ENCODE results near the gene UPF1.

Gene UPF1

DNA sequence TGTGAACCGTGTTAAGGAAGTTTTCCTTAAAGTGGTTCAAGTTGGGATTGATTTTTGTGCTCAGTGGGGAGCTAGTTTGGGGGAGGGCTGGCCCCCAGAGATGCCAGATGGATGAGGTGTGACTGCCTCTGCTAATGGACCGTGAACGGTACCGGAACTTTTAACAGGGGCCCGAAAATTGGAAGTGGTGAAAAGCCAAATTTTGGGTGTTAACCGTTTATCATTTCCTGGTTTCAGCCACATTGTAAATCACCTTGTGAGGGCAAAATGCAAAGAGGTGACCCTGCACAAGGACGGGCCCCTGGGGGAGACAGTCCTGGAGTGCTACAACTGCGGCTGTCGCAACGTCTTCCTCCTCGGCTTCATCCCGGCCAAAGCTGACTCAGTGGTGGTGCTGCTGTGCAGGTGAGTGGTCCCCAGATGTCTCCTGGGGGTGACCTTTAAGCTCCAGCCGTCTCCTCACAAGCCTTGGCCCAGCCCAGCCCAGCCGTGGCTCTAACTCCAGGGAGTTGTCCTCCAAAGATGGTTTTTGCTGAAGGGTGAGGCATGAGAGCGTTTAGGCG, 18.2 kb downstream of the UPF1 start:
- WGBS (ENCODE audit: extremely low coverage, insufficient coverage, low lambda C conversion rate): no CpG with 5 or more reads among the region's 16 CpGs
- Histone ChIP-seq H3K79me1 (ENCODE audit: low read length) (peaks cover 31% of the 10 kb centered on the region), H3K79me2 (ENCODE audit: control insufficient read depth, insufficient read depth, low read length) (peaks cover 22% of the 10 kb centered on the region), H3K23ac (ENCODE audit: low read length) (no peak overlapping the region), H3K56ac (ENCODE audit: low read length) (no peak overlapping the region), H3K36me3 (ENCODE audit: control insufficient read depth, insufficient read depth, low read length) (peaks cover 9% of the 10 kb centered on the region), H3K9ac (ENCODE audit: low read length) (peak overlapping the region; percentile 22), H3K27me3 (ENCODE audit: insufficient read depth, low read length, poor library complexity) (no peaks in the 10 kb centered on the region), H3K4me1 (ENCODE audit: control insufficient read depth, low read depth, low read length) (no peaks in the 10 kb centered on the region), H2BK5ac (ENCODE audit: low read length) (no peak overlapping the region), H3K4me3 (ENCODE audit: low read length) (no peak overlapping the region), H4K5ac (ENCODE audit: low read length) (no peak overlapping the region), H2BK120ac (ENCODE audit: low read depth, low read length) (no peak overlapping the region), H3K27ac (ENCODE audit: low read depth, low read length) (no peak overlapping the region), H4K8ac (ENCODE audit: low read depth, low read length) (no peak overlapping the region), H3K4ac (ENCODE audit: low read depth, low read length) (no peak overlapping the region), H3K18ac (ENCODE audit: low read length) (no peak overlapping the region), H3K4me2 (ENCODE audit: low read length) (no peak overlapping the region), H2AK5ac (ENCODE audit: low read length) (no peak overlapping the region), H2BK15ac (replicated peaks; ENCODE audit: low read depth) (no peak overlapping the region)
- DNase-seq: no peak

DNA sequence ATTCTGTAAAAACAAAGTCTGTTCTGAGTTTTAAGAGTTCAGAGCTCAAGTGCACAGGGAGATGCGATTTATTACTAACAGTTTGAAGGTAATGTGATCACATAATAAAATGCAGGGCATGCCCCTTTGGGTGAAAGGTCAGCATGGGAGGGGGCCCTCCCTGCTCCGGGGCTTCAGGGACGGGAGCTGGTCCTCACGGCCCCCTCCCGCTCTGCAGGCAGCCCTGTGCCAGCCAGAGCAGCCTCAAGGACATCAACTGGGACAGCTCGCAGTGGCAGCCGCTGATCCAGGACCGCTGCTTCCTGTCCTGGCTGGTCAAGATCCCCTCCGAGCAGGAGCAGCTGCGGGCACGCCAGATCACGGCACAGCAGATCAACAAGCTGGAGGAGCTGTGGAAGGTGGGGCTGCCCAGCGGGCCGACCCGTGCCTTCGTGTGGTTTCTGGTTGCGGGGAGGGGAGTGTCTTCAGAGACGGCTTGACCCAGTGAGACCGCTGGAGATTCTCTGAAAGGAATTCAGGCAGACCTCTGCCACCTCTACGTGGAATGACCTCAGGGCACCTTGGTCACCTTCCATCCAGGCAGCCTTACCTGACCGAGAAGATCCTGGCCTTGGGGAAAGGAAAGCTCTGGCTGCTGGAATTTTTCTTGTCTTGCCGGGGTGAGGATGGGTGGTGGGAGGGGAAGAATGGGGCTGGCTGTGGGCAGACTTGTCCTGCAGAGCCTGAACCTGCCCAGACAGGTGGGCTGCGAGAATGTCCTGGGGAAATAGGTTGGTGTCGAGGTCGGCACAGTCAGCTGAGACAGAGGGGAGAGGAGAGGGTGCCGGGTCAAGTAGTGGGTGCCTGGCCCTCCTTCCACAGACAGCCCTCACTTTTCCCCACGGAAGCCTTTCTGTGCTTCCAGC, 19.0 kb downstream of the UPF1 start:
- Histone ChIP-seq H4K5ac (ENCODE audit: low read length) (no peak overlapping the region), H3K79me1 (ENCODE audit: low read length) (peaks cover 26% of the 10 kb centered on the region), H3K9ac (ENCODE audit: low read length) (no peak overlapping the region), H3K56ac (ENCODE audit: low read length) (no peak overlapping the region), H3K18ac (ENCODE audit: low read length) (no peak overlapping the region), H3K23ac (ENCODE audit: low read length) (no peak overlapping the region), H3K4me3 (ENCODE audit: low read length) (no peak overlapping the region), H3K27me3 (ENCODE audit: insufficient read depth, low read length, poor library complexity) (no peaks in the 10 kb centered on the region), H2BK120ac (ENCODE audit: low read depth, low read length) (no peak overlapping the region), H3K4ac (ENCODE audit: low read depth, low read length) (no peak overlapping the region), H2BK5ac (ENCODE audit: low read length) (no peak overlapping the region), H4K8ac (ENCODE audit: low read depth, low read length) (no peak overlapping the region), H2AK5ac (ENCODE audit: low read length) (no peak overlapping the region), H3K4me2 (ENCODE audit: low read length) (no peak overlapping the region), H3K79me2 (ENCODE audit: control insufficient read depth, insufficient read depth, low read length) (peaks cover 18% of the 10 kb centered on the region), H3K36me3 (ENCODE audit: control insufficient read depth, insufficient read depth, low read length) (peaks cover 12% of the 10 kb centered on the region), H3K4me1 (ENCODE audit: control insufficient read depth, low read depth, low read length) (no peaks in the 10 kb centered on the region), H3K27ac (ENCODE audit: low read depth, low read length) (no peak overlapping the region), H2BK15ac (replicated peaks; ENCODE audit: low read depth) (no peak overlapping the region)
- no peak for DNase-seq
- WGBS (ENCODE audit: extremely low coverage, insufficient coverage, low lambda C conversion rate): no CpG with 5 or more reads among the region's 27 CpGs

DNA sequence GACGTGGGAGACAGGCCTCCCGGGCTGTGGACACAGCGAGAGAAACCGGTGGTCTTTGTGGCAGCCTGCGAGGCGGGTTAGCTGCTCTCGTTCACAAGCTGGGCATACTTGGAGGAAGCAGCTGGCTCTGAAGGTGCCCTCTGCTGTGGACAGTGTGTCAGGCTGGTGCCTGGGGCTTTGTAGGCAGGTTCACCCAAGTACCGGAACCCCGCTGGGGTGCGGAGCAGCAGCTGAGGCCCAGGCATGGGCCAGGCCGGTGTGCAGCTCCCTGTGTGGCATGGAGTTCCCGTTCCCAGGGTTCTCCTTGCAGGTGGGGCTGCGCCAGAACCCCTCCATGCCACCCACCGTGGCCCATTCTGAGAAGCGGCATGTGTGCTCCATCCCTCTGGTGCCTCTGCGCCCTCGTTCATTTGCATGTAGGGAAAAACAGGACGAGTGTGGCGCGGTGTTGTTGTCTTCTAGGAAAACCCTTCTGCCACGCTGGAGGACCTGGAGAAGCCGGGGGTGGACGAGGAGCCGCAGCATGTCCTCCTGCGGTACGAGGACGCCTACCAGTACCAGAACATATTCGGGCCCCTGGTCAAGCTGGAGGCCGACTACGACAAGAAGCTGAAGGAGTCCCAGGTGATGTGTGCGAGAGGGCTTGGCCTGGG, 20.0 kb downstream of the UPF1 start:
- Histone ChIP-seq H3K36me3 (ENCODE audit: control insufficient read depth, insufficient read depth, low read length) (peaks cover 18% of the 10 kb centered on the region), H3K23ac (ENCODE audit: low read length) (no peak overlapping the region), H3K79me1 (ENCODE audit: low read length) (peaks cover 22% of the 10 kb centered on the region), H3K4me2 (ENCODE audit: low read length) (no peak overlapping the region), H2BK5ac (ENCODE audit: low read length) (no peak overlapping the region), H3K9ac (ENCODE audit: low read length) (no peak overlapping the region), H2BK15ac (replicated peaks; ENCODE audit: low read depth) (no peak overlapping the region), H2BK120ac (ENCODE audit: low read depth, low read length) (no peak overlapping the region), H2AK5ac (ENCODE audit: low read length) (no peak overlapping the region), H4K5ac (ENCODE audit: low read length) (no peak overlapping the region), H3K4ac (ENCODE audit: low read depth, low read length) (no peak overlapping the region), H3K79me2 (ENCODE audit: control insufficient read depth, insufficient read depth, low read length) (peaks cover 15% of the 10 kb centered on the region), H3K56ac (ENCODE audit: low read length) (no peak overlapping the region), H3K4me1 (ENCODE audit: control insufficient read depth, low read depth, low read length) (no peaks in the 10 kb centered on the region), H3K4me3 (ENCODE audit: low read length) (no peak overlapping the region), H3K27ac (ENCODE audit: low read depth, low read length) (no peak overlapping the region), H3K27me3 (ENCODE audit: insufficient read depth, low read length, poor library complexity) (no peaks in the 10 kb centered on the region), H4K8ac (ENCODE audit: low read depth, low read length) (no peak overlapping the region), H3K18ac (ENCODE audit: low read length) (no peak overlapping the region)
- no CpG with 5 or more reads among the region's 31 CpGs for WGBS (ENCODE audit: extremely low coverage, insufficient coverage, low lambda C conversion rate)
- no peak for DNase-seq

DNA sequence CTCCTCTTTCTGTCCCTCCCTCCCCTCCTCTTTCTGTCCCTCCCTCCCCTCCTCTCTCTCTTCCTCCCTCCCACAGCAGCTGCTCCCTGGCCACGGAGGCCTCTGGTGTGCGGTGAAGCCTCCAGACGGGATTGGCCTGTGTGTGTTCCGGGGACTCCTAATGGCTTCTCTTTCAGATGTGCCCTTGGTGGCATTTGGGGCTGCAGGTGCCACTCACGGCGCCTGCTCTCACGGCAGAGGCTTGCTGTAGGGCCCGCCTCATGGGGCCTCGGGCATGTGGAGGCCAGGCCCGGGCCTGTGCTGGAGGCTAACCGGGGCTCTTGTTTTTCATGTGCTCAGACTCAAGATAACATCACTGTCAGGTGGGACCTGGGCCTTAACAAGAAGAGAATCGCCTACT, 20.9 kb downstream of the UPF1 start:
- DNase-seq: no peak
- Histone ChIP-seq H3K4me2 (ENCODE audit: low read length) (no peak overlapping the region), H3K36me3 (ENCODE audit: control insufficient read depth, insufficient read depth, low read length) (peaks cover 22% of the 10 kb centered on the region)

DNA sequence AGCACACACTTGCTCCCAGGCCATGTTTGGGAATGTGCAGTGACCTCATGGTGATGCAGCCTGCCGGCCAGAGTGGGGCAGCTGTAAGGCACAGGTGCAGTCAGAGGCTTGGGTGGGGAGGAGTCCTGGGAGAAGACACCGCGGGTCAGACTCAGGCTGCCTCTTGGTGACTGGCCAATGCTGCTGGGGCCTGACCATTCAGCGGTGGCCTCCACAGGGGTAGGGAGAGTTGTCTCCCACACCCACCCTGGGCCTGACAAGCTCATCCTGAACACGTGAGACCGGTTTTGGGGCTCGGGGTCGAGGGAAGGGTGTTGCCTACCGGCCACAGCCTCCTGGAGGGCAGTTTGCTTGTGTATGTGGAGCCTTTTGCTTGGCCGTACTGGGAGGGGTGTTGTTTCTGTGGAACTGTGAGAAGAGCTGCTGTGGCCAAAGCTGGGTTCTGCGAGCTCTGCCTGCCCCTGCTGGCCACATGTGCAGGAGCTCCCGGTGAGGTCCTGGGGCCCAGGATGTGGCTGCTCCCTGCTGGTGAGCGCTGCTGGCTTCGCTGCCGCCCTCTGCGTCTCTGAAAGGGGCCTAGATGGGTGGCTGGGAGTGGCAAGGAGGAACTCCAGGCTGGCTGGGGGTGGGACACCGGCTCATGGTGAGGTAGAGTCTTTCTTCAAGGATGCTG, 22.1 kb downstream of the UPF1 start:
- Histone ChIP-seq H3K23ac (ENCODE audit: low read length) (peak overlapping the region; percentile 24), H4K8ac (ENCODE audit: low read depth, low read length) (no peak overlapping the region), H3K36me3 (ENCODE audit: control insufficient read depth, insufficient read depth, low read length) (peaks cover 23% of the 10 kb centered on the region), H3K4ac (ENCODE audit: low read depth, low read length) (no peak overlapping the region), H3K27me3 (ENCODE audit: insufficient read depth, low read length, poor library complexity) (no peaks in the 10 kb centered on the region), H3K4me3 (ENCODE audit: low read length) (no peak overlapping the region), H3K4me1 (ENCODE audit: control insufficient read depth, low read depth, low read length) (no peaks in the 10 kb centered on the region), H4K5ac (ENCODE audit: low read length) (no peak overlapping the region), H2BK120ac (ENCODE audit: low read depth, low read length) (no peak overlapping the region), H3K79me1 (ENCODE audit: low read length) (peaks cover 9% of the 10 kb centered on the region), H2BK5ac (ENCODE audit: low read length) (no peak overlapping the region), H2BK15ac (replicated peaks; ENCODE audit: low read depth) (no peak overlapping the region), H3K4me2 (ENCODE audit: low read length) (no peak overlapping the region), H3K27ac (ENCODE audit: low read depth, low read length) (no peak overlapping the region), H2AK5ac (ENCODE audit: low read length) (no peak overlapping the region), H3K56ac (ENCODE audit: low read length) (no peak overlapping the region), H3K79me2 (ENCODE audit: control insufficient read depth, insufficient read depth, low read length) (peaks cover under 1% of the 10 kb centered on the region), H3K18ac (ENCODE audit: low read length) (no peak overlapping the region), H3K9ac (ENCODE audit: low read length) (no peak overlapping the region)
- WGBS (ENCODE audit: extremely low coverage, insufficient coverage, low lambda C conversion rate): no CpG with 5 or more reads among the region's 17 CpGs
- peak; percentile 24 for DNase-seq

More for the DNA sequence above, 20.9 kb downstream of the UPF1 start:
- no peak overlapping the region for H2BK5ac ChIP-seq (ENCODE audit: low read length)
- no peak overlapping the region for H3K18ac ChIP-seq (ENCODE audit: low read length)
- H3K4ac ChIP-seq (ENCODE audit: low read depth, low read length): no peak overlapping the region
- H3K4me3 ChIP-seq (ENCODE audit: low read length): no peak overlapping the region
- H3K23ac ChIP-seq (ENCODE audit: low read length): no peak overlapping the region
- H3K79me1 ChIP-seq (ENCODE audit: low read length): peaks cover 19% of the 10 kb centered on the region
- H3K27me3 ChIP-seq (ENCODE audit: insufficient read depth, low read length, poor library complexity): no peaks in the 10 kb centered on the region
- no peak overlapping the region for H3K56ac ChIP-seq (ENCODE audit: low read length)
- no peaks in the 10 kb centered on the region for H3K4me1 ChIP-seq (ENCODE audit: control insufficient read depth, low read depth, low read length)
- no peak overlapping the region for H2BK15ac ChIP-seq (replicated peaks; ENCODE audit: low read depth)
- no peak overlapping the region for H4K8ac ChIP-seq (ENCODE audit: low read depth, low read length)
- H2AK5ac ChIP-seq (ENCODE audit: low read length): no peak overlapping the region
- H2BK120ac ChIP-seq (ENCODE audit: low read depth, low read length): no peak overlapping the region
- no CpG with 5 or more reads among the region's 12 CpGs for WGBS (ENCODE audit: extremely low coverage, insufficient coverage, low lambda C conversion rate)
- no peak overlapping the region for H4K5ac ChIP-seq (ENCODE audit: low read length)
- peaks cover 12% of the 10 kb centered on the region for H3K79me2 ChIP-seq (ENCODE audit: control insufficient read depth, insufficient read depth, low read length)
- H3K27ac ChIP-seq (ENCODE audit: low read depth, low read length): no peak overlapping the region
- H3K9ac ChIP-seq (ENCODE audit: low read length): no peak overlapping the region
